Germinal center (tissue), 1 donor: ENCODE data around the gene SMIM10.
"Not testable (repeated sequence)": the region's sequence is repeated elsewhere in the genome, so short reads cannot be mapped to it uniquely, and the experiment has no call there.

Experiments
- DNase-seq: peaks from one replicate; pipeline ENCODE4 v3.0.0; 2012; ENCODE audit warnings: mixed read lengths, low spot score

Gene SMIM10

DNA sequence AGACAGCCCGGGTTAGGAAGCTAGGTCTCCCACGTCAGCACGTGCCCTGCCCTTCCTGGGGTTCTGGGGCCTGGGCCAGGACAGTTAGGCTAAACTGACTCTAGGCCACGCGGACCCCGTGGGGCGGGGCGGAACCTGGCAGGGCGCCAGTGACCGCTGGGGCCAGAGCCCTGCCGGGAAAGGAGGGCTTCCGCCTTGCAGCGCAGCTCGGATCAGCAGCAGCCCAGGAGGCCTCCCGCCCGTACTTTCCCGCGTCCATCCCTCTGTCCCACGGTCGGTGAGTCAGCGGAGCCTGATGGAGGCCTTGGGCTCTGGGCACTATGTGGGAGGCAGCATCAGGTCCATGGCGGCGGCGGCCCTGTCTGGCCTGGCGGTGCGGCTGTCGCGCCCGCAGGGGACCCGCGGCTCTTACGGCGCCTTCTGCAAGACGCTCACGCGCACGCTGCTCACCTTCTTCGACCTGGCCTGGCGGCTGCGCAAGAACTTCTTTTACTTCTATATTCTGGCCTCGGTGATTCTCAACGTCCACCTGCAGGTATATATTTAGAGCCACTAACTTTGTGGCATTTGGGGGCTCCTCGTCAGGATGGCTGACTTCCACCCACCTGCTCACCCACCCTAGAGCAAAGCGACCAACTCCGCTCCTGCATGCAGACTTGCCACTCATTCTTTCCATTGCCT is at the start of gene SMIM10:
Gene SMIM10 (plus strand): TSS at position 191 of the 681 bp plus-strand sequence. CDS start 105 bp downstream, at position 296.
- peak; percentile 2 for DNase-seq

DNA sequence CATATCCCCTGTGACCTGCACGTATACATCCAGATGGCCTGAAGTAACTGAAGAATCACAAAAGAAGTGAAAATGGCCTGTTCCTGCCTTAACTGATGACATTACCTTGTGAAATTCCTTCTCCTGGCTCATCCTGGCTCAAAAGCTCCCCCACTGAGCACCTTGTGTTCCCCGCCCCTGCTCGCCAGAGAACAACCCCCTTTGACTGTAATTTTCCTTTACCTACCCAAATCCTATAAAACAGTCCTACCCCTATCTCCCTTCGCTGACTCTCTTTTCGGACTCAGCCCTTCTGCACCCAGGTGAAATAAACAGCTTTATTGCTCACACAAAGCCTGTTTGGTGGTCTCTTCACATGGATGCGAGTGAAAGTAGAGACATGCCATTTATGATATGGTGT is 44.4 kb upstream of the SMIM10 start:
- not testable (repeated sequence) for DNase-seq

DNA sequence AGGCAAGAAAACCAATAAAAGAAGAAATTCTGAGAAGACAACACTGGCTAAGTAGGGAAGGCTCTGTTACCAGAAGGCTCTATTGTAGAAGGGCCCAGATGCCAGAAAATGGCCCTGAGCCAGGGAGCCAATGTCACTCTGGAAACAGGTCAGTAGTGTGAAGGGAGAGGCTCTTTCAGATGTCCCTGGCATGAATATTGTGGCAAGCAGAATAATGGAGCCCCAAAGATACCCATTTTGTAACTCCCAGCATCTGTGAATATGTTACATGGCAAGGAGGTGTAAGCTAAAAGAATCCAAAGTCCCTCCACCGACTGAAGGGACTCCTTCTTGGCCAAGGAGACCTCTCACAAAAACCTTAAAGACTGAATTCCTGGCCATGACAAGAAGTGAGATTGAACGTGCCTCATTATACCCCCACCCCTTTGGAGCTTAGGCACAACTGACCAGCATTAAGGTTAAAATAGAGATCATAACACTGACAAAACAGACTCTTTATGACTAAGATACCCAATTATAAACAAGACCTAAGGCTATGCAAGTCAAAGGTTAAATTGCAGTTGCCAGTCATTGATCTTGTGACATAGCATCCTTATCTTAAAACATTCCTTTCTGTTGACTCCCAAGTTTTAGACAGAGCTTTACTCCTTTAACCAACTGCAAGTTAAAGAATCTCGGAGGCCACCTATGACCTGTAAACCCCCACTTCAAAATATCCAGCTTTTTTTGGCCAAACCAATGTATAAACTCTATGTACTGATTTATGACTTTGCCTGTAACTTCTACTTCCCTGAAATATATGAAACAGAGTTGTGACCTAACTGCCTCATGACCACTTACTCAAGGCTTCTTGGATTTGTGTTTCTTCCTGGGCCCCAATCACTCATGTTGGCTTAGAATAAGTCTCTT is 42.2 kb upstream of the SMIM10 start:
- DNase-seq = no peak

DNA sequence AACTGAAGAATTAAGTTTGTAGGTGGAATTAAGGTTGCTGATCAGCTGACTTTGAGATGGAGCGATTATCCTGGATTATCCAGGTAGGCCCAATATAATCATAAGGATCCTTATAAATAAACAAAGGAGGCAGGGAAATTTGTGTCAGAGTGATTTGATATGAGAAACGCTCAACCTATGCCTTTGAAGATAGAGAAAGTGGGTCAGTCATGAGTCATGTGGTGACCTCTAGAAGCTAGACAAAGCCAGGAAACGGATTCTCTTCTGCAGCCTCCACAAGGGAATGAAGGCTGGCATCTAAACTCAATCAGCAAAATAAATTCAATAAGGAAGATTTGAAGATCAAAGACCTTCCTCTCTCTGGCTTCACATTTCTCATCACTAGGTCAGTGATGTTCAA is 41.5 kb upstream of the SMIM10 start:
- DNase-seq = no peak

DNA sequence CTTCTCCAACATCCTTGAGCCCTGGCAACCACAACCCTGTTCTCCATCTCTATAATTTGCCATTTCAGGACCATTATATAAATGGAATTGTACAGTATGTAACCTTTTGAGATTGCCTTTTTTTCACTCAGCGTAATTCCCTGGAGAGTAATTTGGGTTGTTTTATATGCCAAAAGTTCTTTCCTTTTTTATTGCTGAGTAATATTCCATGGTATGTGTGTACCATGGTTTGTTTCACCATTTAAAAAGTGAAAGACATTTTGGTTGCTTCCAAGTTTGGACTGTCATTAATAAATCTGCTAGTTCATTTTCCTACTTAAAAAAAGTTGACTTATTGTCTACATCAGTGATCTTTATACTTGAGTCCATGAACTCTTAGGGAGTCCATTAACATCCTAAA is 33.0 kb upstream of the SMIM10 start:
- no peak for DNase-seq

DNA sequence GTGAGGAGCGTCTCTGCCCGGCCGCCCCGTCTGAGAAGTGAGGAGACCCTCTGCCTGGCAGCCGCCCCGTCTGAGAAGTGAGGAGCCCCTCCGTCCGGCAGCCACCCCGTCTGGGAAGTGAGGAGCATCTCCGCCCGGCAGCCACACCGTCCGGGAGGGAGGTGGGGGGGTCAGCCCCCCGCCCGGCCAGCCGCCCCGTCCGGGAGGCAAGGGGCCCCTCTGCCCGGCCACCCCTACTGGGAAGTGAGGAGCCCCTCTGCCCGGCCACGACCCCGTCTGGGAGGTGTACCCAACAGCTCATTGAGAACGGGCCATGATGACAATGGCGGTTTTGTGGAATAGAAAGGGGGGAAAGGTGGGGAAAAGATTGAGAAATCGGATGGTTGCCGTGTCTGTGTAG is 30.4 kb upstream of the SMIM10 start:
- not testable (repeated sequence) for DNase-seq

DNA sequence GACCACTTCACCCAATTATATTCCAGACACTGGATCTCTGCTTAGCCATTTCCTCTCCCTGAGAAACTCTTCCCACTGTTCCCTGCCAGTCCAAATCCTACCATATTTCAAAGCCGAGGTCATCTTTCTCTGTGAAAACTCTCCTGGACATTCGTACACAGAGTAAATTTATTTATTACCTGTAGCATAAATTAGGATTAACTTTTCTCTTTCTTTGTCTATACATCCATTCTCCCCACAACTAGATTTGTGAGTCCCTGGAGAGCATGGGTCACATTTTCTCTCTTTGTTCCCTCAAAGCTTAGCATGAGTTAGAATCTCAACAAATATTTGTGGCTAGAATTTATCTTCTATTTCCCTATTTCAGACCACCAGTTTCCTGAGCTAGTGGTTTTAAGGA is 27.8 kb upstream of the SMIM10 start:
- no peak for DNase-seq

DNA sequence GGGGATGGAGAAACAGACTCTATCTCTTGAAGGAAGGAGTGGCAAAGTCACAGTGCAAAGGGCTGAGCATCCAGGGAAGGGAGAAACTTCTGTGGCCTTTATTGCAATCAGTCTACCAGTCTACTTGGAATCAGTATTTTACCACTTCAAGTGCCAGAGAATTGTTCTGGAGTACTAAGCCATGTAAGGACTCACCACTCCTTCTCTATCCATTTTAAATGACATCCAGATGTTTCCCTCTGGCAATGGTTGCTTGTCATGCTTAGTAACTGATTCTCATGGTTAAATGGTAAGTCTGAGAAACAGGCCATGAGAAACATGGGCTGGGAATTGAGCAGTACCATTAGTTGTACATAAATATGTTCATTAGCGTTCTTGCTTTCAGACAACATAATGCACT is 21.1 kb upstream of the SMIM10 start:
- DNase-seq = no peak

DNA sequence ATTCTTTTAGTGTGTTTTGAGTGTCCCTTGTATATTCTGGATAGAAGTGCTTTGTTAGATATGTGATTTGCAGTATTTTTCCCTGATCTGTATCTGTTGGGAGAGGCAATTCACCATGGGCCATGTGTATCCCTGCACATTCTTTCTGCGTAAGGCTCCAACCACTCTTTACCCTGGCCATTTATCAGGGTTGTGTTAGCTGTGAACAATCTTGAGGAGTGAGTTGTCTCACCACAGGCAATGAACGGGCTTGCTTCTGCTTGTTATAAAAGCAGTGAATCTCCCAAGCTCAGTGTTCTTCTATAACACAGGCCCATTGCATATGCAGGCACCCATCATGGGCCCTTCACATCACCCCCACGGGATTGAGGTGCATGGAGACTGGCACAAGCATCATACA is 18.9 kb upstream of the SMIM10 start:
- DNase-seq = no peak

DNA sequence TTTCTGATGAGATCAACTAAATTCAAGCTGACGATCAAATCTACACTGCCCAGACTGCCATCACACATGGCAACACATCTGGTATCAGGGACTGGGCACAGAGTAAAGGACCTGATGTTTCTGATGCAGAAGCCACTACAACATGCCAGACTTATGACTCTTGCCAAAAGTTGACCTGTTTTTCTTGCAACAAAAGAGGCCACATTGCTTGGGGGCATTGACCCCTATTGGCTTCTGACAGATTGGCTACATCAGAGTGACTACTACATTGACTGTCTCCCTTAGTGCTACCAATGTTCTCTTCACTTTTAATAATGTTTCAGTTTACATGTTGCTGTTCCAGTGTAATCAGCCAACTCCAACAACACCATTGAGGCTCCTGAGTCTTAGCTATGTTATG is 15.3 kb upstream of the SMIM10 start:
- no peak for DNase-seq

DNA sequence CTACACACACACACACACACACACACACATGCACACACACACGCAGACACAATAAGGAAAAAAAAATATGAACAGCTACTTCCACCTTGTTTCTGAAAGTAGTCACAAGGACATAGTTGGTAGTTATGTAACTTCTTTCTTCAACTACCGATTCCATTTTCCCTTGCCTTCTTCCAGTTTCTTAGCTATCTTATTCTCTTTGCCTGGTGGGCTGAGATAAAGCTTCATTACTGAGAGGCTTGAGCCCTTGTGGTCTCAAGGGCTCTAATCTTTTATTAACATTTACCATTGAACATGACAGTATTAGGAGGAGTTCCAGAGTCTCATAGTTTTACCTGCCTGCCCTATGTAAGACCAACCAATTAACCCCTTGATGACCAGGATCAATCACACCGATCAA is 8.9 kb upstream of the SMIM10 start:
- no peak for DNase-seq

DNA sequence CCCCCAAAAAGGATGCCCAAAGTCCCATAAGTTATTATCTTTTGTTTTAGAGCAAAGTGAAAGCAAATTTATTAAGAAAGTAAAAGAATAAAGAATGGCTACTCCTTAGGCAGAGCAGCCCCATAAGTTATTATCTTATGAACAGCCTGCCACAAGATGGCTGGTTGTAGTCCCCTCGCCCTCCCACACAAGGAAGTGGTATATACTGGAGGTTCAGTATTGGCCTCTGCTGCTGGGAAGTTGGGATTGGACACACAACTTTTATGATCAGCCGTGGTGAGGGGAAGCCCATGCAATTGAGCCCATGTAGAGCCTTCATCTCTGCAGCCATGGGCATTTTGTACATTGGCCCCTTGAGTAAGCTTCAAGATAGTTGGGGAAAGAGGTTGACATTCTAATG is 8.0 kb upstream of the SMIM10 start:
- DNase-seq = no peak

DNA sequence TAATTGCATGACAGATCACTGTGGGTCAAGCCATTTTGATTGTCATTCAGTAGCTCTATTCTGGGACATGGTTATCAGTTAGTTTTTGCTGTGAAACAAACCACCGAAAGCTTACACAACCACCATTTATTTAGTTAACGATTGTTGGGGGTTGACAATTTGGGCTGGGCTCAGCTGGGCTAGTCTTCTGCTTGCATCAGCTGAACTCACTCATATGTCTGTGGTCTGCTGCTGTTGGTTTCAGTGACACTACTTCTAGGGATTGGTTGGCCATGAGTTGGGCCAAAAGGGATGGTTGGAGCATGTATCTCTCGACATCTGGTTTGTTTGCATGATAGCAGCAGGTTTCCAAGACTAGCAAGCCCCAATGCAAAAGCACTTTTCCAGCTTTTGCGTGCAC is 5.3 kb upstream of the SMIM10 start:
- DNase-seq = no peak

DNA sequence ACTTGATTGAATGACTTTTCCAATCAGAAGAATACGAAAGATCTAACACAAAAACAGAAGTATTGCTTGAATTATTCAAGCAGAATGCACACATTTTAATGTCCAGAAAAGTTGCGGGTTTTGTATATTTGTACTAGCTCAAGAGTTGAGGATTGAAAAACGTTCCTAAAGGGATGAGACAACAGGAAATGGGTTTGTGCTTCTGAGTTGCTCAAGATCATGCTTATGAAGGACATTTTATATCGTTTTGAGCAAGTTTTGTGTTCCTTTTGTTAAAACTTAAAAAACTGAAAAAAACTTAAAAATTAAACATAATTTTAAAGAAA is 353 bp upstream of the SMIM10 start:
- no peak for DNase-seq

DNA sequence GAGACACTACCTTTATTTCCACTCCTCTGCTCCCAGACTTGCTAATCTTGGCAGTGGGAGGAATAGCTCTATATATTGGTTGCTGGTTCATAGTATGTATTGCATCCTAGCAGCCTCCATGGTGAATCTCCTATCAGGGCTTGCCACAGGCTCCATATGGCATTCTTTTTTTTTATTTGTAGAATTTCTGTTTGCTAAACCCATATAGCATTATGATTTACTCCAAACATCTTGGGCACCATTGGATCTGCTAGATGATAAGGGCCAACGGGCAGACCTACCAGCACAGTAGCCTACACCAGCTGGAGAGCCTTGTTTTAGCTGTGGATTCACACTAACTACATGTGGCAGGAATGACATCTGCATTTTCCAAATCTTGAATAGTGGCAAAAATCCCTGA is 6.9 kb downstream of the SMIM10 start:
- DNase-seq = no peak

DNA sequence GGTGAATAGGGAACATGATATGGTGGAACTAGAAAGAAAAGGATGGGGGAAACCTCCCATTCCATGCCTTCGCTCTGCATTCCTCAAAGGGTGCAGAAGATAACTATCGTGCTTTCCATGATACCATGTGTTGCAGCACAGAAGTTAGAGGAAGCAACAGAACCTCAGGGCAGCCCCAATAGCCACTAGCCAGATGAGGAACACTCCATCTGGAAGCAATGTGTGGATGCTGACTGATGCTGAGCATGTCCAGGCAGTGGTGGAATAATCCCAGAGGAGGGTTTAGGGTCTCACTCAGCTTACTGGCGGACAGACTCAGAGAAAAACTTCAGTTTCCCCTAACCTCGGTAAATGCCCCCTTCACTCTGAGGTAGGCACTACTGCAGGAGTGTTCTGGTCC is 7.5 kb downstream of the SMIM10 start:
- DNase-seq = no peak

DNA sequence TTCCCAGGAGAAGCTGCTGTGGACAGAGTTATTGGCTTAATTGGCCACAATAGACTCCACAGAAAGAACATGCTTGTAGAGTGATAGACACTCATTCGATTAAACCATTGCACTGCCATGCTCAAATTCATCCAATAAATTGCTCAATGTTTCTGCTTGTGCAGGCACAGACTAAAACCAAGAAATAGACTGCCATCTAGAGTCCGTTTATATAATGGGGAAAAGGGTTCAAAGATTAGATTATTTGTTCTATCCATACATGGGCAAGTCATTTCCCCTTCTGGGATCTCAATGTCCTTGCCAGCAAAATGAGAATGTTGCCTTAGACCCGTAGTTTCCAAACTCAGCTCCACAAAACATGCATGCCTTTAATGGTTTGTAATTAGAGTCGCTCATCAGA is 8.7 kb downstream of the SMIM10 start:
- peak; percentile 11 for DNase-seq

DNA sequence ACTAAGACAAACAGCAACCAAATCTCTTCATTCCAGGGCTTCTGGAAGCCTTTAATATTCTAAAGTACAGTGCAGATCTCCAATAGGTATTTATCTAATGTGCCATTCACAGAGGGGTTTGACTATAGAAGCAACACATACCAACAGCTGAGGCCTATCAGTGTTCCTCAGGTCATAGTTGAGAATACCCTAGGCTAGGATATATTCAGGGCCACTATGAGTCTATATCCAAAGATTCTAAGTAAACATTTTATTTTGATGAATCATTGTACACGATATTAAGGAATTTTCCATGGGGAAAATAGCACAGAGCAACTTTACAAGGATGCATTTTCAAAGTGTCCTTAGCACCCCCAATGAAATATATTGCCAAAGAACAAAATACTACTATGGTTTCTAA is 9.7 kb downstream of the SMIM10 start:
- no peak for DNase-seq

DNA sequence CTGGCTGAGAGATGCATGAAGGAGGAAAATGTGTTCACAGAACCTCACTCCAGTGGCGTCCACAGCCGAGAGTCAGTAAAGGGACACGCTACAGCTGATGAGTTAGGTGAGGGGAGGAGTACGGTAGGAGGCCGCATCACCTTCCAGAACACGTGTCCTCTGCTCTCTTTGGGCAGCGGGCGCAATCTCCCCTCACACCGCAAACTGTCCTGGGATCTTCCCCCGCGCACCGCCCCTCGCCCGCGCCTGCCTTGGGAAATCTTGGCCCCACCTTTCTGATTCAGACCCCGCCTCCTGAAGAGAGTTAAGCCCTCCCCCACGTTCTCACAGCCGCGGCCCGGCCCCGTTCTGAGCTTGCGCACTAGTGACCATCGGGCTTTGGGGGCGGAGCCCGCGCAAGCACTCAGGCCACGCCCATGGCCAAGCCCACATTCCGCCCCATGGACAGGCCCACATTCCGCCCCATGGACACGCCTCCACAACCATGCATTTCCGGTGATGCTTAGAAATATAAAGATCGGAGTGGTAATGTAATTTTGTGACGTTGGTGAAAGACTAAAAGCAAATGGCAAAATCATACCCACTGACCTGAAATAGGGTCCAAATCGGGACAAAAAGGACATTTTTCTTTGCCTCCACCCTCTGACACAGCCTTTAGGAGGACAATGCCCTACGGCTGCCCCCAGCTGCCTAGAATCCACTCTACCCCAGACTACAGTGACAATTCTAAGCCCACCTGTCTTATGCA is 13.3 kb downstream of the SMIM10 start:
- DNase-seq = peak; percentile 86

DNA sequence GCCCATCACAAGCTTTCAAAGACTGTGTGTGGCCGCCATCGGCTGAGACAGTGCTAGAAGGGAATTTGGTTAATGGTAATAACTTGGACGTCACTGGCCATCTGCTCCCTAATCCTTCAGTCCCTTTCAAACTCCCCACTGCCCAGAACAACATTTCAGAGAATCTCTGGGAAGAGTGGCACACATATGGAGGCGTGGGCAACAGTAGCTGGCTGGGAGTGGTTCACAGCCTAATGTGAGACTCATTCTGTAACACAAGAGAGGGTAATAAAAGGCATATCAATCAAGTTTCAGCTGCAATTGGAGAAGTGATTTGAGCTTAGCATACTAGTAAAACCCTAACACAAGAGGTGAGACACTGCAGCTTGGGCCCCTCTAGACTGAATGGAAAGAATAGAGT is 15.4 kb downstream of the SMIM10 start:
- no peak for DNase-seq

DNA sequence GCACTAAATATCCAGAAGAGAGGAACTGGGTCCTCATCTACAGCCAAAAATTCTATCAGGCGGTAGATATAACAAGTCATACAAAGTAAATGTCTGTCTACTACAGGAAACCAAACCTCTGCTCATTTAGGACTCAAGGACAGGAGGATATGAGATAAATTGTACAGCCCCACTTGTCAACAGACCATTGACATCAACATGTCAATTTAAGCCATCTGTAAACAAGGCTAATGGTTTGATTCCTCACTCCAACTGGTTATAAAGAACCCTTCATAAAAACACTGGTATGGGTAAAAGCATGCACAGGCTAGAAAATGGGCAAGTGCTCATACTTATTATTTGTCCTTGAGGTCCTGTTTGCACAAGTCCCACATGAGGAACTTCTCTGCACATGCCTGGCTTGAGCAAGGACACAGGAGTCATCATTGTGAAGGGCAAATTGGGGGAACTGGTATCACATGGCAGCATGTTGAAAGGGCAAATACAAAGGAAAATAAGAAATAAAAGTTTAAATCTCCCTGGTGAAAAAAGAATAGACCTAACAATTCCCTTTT is 18.3 kb downstream of the SMIM10 start:
- no peak for DNase-seq

DNA sequence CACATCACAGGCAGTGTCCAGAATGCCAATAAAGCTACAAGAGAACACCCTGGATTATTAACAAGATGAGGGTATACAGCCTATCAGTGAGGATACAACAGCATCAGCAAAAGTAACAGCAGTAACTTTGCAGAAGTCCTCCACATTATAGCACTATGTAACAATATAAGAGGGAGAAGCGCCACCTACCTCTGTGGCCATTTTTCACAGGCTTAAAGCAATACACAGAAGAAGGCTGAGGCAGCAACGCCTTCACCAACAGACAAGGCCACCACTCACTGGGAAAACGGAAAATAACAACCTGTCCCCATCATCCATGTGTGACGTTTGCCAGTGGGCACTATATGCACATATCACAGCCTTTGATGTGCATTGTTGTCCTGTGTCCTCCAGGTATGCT is 19.0 kb downstream of the SMIM10 start:
- no peak for DNase-seq

DNA sequence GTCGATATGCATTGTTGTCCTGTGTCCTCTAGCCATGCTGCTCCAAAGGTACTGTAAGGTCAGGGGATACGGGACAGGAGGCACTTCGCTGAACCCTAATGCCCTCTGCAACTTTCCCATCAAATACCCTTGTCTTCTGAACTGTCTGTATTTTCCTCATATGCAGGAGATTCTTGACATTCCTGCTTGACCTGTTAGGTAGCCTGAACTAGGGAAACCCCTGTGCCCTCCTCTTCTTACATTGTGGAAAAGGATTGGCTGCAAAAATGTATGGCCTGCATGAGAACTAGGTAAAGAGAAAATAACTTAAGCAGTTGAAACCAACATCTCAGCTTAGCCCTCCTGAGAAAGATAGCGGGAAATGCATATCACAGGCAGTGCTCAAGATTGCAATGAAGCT is 20.1 kb downstream of the SMIM10 start:
- no peak for DNase-seq
